ENCODE data around the gene GRB10.

DNA sequence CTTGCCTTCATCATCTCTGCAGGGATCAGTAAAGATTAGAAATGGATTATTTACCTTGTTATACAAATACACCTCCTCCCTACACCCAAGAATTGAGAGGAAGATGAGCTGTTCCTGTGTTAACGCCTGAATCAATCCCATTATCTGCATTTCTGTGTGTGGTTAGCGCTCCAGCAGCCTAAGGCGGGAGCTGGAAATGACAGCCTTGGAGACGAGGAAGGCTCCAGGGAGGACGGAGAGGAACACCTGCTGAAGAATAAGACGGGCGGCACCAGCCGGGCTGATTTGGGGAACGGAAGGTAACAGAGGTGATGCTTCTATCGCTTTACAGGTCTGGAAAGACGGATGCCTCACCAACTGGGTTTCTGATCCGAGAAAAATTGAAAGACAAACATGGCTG, 183.3 kb downstream of the GRB10 start:
- TF ChIP-seq POLR2A (IDR thresholded peaks at IDR 0.05), result no peak
- TF ChIP-seq, protein P1, sequence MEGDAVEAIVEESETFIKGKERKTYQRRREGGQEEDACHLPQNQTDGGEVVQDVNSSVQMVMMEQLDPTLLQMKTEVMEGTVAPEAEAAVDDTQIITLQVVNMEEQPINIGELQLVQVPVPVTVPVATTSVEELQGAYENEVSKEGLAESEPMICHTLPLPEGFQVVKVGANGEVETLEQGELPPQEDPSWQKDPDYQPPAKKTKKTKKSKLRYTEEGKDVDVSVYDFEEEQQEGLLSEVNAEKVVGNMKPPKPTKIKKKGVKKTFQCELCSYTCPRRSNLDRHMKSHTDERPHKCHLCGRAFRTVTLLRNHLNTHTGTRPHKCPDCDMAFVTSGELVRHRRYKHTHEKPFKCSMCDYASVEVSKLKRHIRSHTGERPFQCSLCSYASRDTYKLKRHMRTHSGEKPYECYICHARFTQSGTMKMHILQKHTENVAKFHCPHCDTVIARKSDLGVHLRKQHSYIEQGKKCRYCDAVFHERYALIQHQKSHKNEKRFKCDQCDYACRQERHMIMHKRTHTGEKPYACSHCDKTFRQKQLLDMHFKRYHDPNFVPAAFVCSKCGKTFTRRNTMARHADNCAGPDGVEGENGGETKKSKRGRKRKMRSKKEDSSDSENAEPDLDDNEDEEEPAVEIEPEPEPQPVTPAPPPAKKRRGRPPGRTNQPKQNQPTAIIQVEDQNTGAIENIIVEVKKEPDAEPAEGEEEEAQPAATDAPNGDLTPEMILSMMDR (IDR thresholded peaks at IDR 0.05 in 4 of 5, conservative IDR thresholded peaks at IDR 0.05 in 1 of 5), result no peak
